ENCODE data around the gene NOD2. TPM values are rescaled to one million over a fixed set of nuclear protein-coding genes. Genes with fewer than 3 reads are reported as not detected.

Gene NOD2
- total RNA-seq, 2 experiments from 2014 or later, result 3.3 to 3.8 TPM

GRCh38 chr16:50697881-50698767, 4.7 kb downstream of the NOD2 start:
- Mint-ChIP-seq H3K36me3 (ENCODE audit: low read depth) (peaks cover 19% of the 10 kb centered on the region), H3K4me1 (peaks cover 62% of the 10 kb centered on the region), H3K27ac (peak overlapping the region; percentile 86), H3K4me3 (peak overlapping the region; percentile 62), H3K27me3 (peaks cover 2% of the 10 kb centered on the region), H3K9me3 (peaks cover 3% of the 10 kb centered on the region)
- ChIA-PET POLR2A (interaction anchor here (0.6 to 1.0 kb wide), 2 partner anchors 44 to 543 kb away, joined by 3 to 4 read pairs; partner anchors contain the start of gene CYLD), CTCF (interaction anchor here (1.3 to 4.7 kb wide), 4 partner anchors 12 to 33 kb away, joined by 4 to 24 read pairs (median 10); no protein-coding TSS in a partner anchor)
- DNase-seq, result no peak

GRCh38 chr16:50699326-50700159, 6.1 kb downstream of the NOD2 start:
- Mint-ChIP-seq H3K4me3 (no peak overlapping the region), H3K36me3 (ENCODE audit: low read depth) (peaks cover 28% of the 10 kb centered on the region), H3K27ac (no peak overlapping the region), H3K4me1 (peaks cover 54% of the 10 kb centered on the region), H3K9me3 (peaks cover 12% of the 10 kb centered on the region), H3K27me3 (peaks cover 2% of the 10 kb centered on the region)
- CTCF ChIA-PET, result interaction anchor here (0.6 to 4.7 kb wide), 5 partner anchors 9 to 47 kb away, joined by 3 to 15 read pairs (median 4); no protein-coding TSS in a partner anchor
- no peak for DNase-seq
- POLR2A ChIA-PET, result no interaction called here

GRCh38 chr16:50702725-50703124, 9.3 kb downstream of the NOD2 start:
- peaks cover 34% of the 10 kb centered on the region for H3K9me3 Mint-ChIP-seq
- DNase-seq, result no peak
- POLR2A ChIA-PET, result no interaction called here
- no peak overlapping the region for H3K27ac Mint-ChIP-seq
- CTCF ChIA-PET, result interaction anchor here (1.0 to 2.2 kb wide), 6 partner anchors 9 to 63 kb away, joined by 3 to 7 read pairs (median 4); partner anchors contain the start of gene NOD2
- peaks cover 30% of the 10 kb centered on the region for H3K4me1 Mint-ChIP-seq
- H3K27me3 Mint-ChIP-seq, result no peaks in the 10 kb centered on the region
- peaks cover 49% of the 10 kb centered on the region for H3K36me3 Mint-ChIP-seq (ENCODE audit: low read depth)
- no peak overlapping the region for H3K4me3 Mint-ChIP-seq

GRCh38 chr16:50704245-50704644, 10.8 kb downstream of the NOD2 start:
- Mint-ChIP-seq H3K4me3 (no peak overlapping the region), H3K27ac (no peak overlapping the region), H3K27me3 (no peaks in the 10 kb centered on the region), H3K36me3 (ENCODE audit: low read depth) (peaks cover 54% of the 10 kb centered on the region), H3K4me1 (peaks cover 28% of the 10 kb centered on the region), H3K9me3 (peaks cover 34% of the 10 kb centered on the region)
- DNase-seq, result no peak
- ChIA-PET CTCF (interaction anchor here (0.8 to 2.2 kb wide), 6 partner anchors 10 to 679 kb away, joined by 3 to 7 read pairs (median 4); partner anchors contain the start of genes CNEP1R1 and NOD2), POLR2A (no interaction called here)

- no peak overlapping the region for H3K4me3 Mint-ChIP-seq
- ChIA-PET POLR2A (no interaction called here), CTCF (interaction anchor here (1.3 to 1.5 kb wide), 2 partner anchors 101 to 681 kb away, joined by 3 read pairs; partner anchors contain the start of gene CNEP1R1)
- no peak for DNase-seq
- no peaks in the 10 kb centered on the region for H3K27me3 Mint-ChIP-seq
- H3K36me3 Mint-ChIP-seq (ENCODE audit: low read depth), result peaks cover 51% of the 10 kb centered on the region
- peaks cover 34% of the 10 kb centered on the region for H3K9me3 Mint-ChIP-seq
- peaks cover 30% of the 10 kb centered on the region for H3K4me1 Mint-ChIP-seq
- no peak overlapping the region for H3K27ac Mint-ChIP-seq
Observed at GRCh38 chr16:50705436-50706110, 12.2 kb downstream of the NOD2 start.

GRCh38 chr16:50706250-50706649, 12.8 kb downstream of the NOD2 start:
- Mint-ChIP-seq H3K36me3 (ENCODE audit: low read depth) (peaks cover 46% of the 10 kb centered on the region), H3K27ac (no peak overlapping the region), H3K4me1 (peaks cover 30% of the 10 kb centered on the region), H3K27me3 (no peaks in the 10 kb centered on the region), H3K4me3 (no peak overlapping the region), H3K9me3 (peaks cover 34% of the 10 kb centered on the region)
- ChIA-PET CTCF (no interaction called here), POLR2A (no interaction called here)
- DNase-seq, result no peak

GRCh38 chr16:50708373-50709060, 15.1 kb downstream of the NOD2 start:
- Mint-ChIP-seq H3K27me3 (no peaks in the 10 kb centered on the region), H3K27ac (peak overlapping the region; percentile 46), H3K36me3 (ENCODE audit: low read depth) (peaks cover 40% of the 10 kb centered on the region), H3K9me3 (peaks cover 31% of the 10 kb centered on the region), H3K4me1 (peaks cover 33% of the 10 kb centered on the region), H3K4me3 (no peak overlapping the region)
- POLR2A ChIA-PET, result no interaction called here
- no peak for DNase-seq
- CTCF ChIA-PET, result interaction anchor here (0.8 to 1.9 kb wide), 4 partner anchors 8 to 43 kb away, joined by 3 to 5 read pairs (median 4); no protein-coding TSS in a partner anchor

GRCh38 chr16:50709061-50709684, 15.8 kb downstream of the NOD2 start:
- ChIA-PET CTCF (interaction anchor here (0.8 to 1.9 kb wide), 4 partner anchors 9 to 44 kb away, joined by 3 to 5 read pairs (median 4); no protein-coding TSS in a partner anchor), POLR2A (no interaction called here)
- no peak overlapping the region for H3K4me3 Mint-ChIP-seq
- H3K36me3 Mint-ChIP-seq (ENCODE audit: low read depth), result peaks cover 34% of the 10 kb centered on the region
- H3K9me3 Mint-ChIP-seq, result peaks cover 24% of the 10 kb centered on the region
- H3K27me3 Mint-ChIP-seq, result no peaks in the 10 kb centered on the region
- H3K4me1 Mint-ChIP-seq, result peaks cover 33% of the 10 kb centered on the region
- DNase-seq, result no peak
- H3K27ac Mint-ChIP-seq, result peak overlapping the region; percentile 25

- CTCF ChIA-PET, result interaction anchor here (1.3 kb wide), 1 partner anchor 20 kb away, joined by 3 read pairs; no protein-coding TSS in a partner anchor
- Mint-ChIP-seq H3K36me3 (ENCODE audit: low read depth) (peaks cover 28% of the 10 kb centered on the region), H3K4me3 (no peak overlapping the region), H3K9me3 (peaks cover 20% of the 10 kb centered on the region), H3K27ac (no peak overlapping the region), H3K4me1 (peaks cover 36% of the 10 kb centered on the region), H3K27me3 (no peaks in the 10 kb centered on the region)
- POLR2A ChIA-PET, result no interaction called here
- DNase-seq, result no peak
Observed at GRCh38 chr16:50709980-50710379, 16.6 kb downstream of the NOD2 start.

- H3K27me3 Mint-ChIP-seq, result no peaks in the 10 kb centered on the region
- no peak overlapping the region for H3K27ac Mint-ChIP-seq
- CTCF ChIA-PET, result interaction anchor here (1.3 kb wide), 1 partner anchor 19 kb away, joined by 3 read pairs; no protein-coding TSS in a partner anchor
- peaks cover 11% of the 10 kb centered on the region for H3K9me3 Mint-ChIP-seq
- POLR2A ChIA-PET, result no interaction called here
- DNase-seq, result no peak
- no peak overlapping the region for H3K4me3 Mint-ChIP-seq
- peaks cover 33% of the 10 kb centered on the region for H3K4me1 Mint-ChIP-seq
- peaks cover 19% of the 10 kb centered on the region for H3K36me3 Mint-ChIP-seq (ENCODE audit: low read depth)
Observed at GRCh38 chr16:50711040-50711439, 17.6 kb downstream of the NOD2 start.

- CTCF ChIA-PET, result no interaction called here
- Mint-ChIP-seq H3K27ac (no peak overlapping the region), H3K36me3 (ENCODE audit: low read depth) (peaks cover 15% of the 10 kb centered on the region), H3K4me3 (no peak overlapping the region), H3K9me3 (peaks cover 7% of the 10 kb centered on the region), H3K4me1 (peaks cover 33% of the 10 kb centered on the region), H3K27me3 (no peaks in the 10 kb centered on the region)
- DNase-seq, result no peak
- POLR2A ChIA-PET, result no interaction called here
Observed at GRCh38 chr16:50711862-50712559, 18.6 kb downstream of the NOD2 start.
